ENCODE measurements around the gene TGFBR3.

- TF ChIP-seq CTCF (IDR thresholded peaks at IDR 0.05) (no peak), POLR2A (IDR thresholded peaks at IDR 0.05) (no peak), POLR2AphosphoS5 (IDR thresholded peaks at IDR 0.05) (no peak)
Measured at GRCh38 chr1:91631718-91632330, 254.1 kb downstream of the TGFBR3 start.

Measured in stomach (tissue), 4 donors.